Stimulated activated CD4-positive, alpha-beta T cell treated with anti-CD3 and anti-CD28 coated beads, Interleukin-12 subunit alpha, Interleukin-12 subunit beta, amount 100 ng/mL, for 48 hours (primary cell): ENCODE results near the gene GJB2.

ENCODE experiments used
- DNase-seq, 3 donors: peaks; one replicate each; pipeline ENCODE4 v3.0.0-alpha.2; 2020; ENCODE audit warnings: low read depth in 2 of 3, low spot score in 1 of 3

GJB2 gene

DNA sequence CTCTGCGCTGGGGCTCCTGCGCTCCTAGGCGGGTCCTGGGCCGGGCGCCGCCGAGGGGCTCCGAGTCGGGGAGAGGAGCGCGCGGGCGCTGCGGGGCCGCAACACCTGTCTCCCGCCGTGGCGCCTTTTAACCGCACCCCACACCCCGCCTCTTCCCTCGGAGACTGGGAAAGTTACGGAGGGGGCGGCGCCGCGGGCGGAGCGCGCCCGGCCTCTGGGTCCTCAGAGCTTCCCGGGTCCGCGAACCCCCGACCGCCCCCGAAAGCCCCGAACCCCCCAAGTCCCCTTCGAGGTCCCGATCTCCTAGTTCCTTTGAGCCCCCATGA, at the start of gene GJB2:
GJB2 (minus strand) TSS at position 103 of the 326 bp plus-strand sequence. CDS start 3,357 bp downstream, outside the sequence.
- no peak for DNase-seq

DNA sequence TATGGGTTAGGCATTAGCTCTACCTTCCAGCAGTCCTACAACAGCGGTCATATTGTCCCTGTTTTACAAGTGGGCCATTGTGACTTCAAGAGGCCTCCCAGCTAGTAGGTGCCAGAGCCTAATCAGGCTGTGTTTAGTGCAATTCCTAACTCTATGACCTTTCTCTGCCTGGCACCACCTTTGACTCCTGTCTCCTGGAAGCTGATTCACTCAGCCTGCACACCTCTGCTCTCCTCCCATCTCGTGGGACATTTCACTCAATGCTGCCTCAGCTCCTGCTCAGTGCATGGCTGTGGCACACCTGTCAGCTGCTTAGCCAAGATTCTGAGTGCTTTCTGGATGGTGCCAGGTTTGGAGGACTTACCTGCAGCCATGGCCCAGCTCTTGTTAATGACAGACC, 48.9 kb upstream of the GJB2 start:
- no peak for DNase-seq

DNA sequence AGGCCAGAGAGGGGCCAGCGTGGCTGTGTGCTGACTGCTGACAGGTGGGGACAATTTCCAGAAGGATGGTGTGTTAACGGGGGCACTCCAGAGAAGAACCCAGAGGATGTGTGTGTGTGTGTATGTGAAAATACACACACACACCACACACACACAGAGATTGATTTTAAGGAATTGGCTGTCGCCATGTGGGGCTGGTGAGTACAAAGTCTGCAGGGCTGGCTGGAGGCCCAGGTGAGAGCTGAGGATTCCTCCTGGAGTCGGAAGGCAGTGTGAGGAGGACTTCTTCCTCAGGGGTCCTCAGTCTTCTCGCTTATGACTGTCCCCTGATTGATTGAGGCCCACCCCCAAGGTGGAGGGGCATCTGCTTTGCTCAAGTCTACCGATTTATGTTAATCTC, 47.0 kb upstream of the GJB2 start:
- no peak for DNase-seq

DNA sequence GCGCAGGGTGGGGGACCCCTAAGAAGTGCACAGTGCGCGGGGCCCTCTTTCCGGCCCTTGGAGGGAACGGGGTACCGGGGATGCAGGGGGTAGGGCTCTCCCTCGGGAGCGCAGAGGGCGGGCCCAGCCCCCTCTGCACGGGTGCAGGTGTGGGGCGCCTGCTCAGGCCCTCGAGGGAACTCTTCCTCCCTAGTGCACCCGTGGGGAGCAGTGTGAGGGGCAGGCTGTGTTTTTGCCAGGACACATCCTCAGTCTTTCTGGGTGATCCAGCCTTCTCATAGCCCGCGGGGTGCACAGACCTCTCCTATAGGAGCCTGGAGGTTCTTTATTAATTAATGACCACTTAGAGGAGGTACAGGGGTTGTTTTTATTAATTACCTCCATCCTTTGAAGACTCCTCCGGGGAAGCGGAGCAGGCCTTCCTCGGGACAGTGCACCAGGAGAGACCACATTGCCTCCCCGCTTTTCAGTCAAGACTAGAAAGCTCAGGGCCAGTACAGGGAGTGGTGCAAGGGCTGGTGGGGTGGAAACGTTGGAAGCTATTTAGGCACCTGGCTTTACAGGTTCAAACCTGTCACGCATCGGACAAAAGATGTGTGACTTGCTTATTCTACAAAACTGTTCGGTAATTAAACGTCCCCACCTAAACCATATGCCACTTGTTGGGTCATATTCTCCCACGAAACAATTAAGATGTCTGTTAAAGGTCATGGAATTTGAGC, 40.0 kb upstream of the GJB2 start:
- DNase-seq: no peak

DNA sequence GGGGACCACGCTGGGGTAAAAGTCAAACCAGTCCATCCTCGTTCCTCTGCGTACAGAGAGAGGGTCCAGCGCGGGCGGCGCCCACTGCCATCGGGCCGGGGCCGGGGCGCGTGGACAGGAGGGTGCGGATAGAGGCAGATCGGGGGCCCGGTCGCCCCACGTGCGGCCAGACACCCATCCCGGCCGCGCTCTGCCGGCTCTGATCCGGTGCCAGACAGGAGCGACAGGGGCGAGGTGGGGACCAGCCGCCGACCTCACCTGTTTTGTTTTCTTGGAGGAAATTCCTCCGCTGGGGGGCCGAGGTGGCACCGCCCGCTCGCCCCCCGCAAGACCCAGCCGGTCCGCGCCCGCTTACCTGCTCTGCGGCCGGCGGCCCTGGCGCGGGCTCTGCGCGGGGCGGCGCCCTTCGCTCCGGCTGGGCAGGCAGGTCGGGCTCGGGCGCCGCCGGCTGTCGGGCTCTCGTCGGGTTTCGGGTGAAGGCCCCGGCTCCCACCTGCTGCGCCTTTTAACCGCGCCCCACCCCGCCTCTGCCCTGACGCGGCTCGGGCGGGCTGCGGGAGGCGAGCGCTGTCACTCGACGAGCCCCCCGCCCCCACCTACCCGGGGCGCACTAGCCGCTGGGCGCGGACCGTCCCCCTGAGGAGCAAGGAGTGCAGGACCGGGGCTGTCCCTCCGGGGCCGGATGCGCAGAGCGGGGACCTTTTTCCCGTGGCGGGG, 39.3 kb upstream of the GJB2 start, which contains the start of gene GJB6:
GJB6 (minus strand) TSS at position 481 of the 717 bp plus-strand sequence. CDS start 8,839 bp downstream, outside the sequence.
- DNase-seq: peak in 1 of 3 donors; percentile 4

DNA sequence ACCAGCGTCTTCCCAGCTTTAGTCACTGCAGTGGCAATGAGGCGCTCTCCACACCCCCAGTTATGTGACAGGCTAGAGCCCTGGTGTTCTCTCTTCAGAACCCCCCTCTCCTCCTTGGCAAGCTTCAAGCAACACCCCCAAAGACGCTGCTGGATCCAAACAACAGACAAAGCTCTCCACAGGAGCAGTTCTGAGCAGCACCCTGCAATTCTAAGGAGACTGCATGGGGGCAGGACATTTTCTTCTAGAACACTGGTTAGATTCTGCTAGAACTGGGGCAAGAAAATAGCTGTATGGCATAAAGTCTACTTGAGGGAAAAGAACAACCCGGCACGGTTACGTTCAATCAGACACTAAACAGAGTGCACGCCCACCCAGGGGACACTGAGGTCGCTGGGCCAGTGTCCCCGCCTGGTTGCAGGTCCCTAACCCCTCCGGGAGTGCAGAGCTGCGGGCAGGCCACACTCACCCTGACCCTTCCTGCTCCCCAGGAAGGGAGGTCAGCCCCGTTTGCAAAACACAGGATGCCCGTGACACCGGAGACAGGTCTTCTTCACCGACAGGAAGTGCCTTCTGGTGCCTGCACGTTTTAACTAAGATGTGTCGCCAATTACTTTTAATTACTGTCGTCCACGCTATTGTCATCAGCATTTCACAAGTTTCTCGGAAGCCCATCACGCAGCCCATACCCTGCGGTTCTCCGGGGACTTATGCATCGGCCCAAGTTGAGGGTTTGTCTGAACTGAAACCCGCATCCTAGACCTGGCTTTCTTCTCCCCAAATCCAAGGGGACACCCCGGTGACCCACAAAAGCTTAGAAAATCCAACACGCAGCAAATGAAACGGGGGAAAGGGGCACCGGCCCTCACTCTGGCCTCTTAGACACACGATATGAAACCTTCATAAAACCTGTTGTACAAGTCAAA, 38.4 kb upstream of the GJB2 start:
- no peak for DNase-seq

DNA sequence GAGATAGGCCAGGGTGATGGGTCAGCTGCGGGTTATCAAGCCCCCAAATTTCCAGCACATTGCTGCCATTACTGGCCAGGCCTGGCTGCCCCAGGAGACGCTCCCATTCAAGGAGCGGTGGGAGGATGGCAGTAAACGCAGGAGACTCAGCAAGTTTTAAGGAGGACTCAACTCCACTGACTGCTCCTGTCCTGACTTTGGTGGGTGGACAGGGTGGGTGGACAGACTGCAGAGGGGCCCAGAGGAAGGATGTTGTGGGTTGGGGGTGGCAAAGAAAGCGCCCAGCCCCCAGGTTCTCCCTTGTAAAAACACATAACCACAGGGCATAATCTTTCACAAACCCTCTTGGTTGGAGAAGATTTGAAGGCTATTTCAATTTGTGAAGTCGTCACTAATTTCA, 35.0 kb upstream of the GJB2 start:
- DNase-seq: no peak

DNA sequence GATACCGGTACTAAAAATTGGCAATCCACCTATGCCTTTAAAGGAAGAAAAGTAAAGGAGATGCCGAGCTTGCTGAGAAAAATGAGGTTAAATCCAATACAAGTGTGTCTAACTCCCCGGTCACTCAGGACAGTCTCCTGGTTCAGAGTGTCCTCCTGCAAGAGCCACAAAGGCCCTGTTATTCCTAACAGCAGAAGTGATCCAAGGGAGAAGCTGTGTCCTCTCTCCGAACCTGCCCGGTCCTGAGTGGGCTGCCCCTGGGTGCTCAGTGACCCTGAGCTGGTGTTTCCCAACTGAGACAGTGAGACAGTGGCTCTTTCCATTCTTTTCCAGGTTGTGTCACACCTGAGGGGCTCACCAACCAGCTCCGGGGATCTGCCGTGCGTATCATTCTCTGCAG, 34.5 kb upstream of the GJB2 start:
- DNase-seq: no peak

DNA sequence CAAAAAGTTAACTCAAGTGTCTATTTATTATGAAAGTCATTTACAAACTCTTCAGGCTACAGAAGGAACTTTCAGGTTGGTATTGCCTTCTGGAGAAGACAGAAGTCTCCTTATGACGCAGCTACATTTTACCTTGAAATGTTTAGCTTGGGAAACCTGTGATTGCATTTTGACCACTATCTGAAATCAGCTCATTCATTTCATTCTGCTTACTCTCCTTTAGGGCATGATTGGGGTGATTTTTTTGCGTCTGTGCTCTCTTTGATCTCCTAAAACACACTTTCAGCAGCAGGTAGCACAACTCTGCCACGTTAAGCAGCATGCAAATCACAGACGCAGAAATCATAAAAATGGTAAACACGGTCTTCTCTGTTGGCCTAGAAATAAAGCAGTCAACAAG, 29.8 kb upstream of the GJB2 start:
- no peak for DNase-seq

DNA sequence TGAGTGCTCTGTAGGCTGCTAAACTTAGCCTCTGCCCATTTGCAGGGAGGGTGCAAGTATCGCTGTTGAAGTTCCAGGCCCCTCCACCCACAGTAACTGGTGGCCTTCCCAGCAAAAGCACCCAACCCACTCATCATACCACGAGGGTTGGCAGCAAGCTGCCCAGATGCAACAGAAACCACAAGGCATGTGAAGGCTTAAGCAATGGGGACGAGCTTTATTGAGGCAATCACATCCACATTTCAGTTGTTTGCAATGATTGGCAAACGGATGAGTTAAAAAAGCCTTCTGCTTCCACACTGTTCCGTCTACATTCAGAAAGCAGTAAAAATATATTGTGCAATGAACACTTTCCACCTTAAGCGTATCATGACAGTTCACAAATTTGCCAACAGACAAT, 29.0 kb upstream of the GJB2 start:
- DNase-seq: no peak

DNA sequence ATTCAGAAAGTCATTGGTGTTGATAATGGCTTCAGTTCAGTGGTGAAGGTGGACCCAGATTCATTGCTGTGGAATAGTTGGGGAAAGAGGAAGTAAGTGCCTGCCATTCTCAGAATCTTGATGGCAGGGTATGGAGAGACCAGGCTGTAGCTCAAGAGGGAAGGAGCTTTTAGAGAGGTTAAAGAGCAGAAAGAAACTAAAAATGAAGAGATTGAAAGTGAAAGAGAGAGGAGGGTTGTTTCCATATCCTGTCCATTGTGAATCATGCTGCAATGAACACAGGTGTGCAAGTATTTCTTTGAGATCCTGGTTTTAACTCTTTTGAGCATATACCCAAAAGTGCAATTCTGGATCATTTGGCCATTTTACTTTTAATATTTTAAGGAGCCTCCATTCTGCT, 26.8 kb upstream of the GJB2 start:
- DNase-seq: no peak

DNA sequence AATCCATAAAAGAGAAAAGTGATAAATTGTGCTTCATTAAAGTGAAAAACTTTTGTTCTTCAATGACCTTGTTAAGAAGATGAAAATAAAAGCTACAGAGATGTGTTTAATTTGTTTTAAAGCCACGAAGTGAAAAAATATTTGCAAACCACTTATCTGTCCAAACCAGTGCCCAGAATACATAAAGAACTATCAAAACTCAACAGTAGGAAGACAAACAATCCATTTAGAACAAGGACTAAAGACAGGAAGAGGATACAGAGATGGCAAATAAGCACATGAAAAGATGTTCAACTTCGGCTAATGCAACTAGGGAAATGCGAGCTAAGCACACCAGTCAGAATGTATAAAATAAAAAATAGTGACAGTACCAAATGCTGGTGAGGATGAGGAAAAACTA, 24.4 kb upstream of the GJB2 start:
- DNase-seq: no peak

DNA sequence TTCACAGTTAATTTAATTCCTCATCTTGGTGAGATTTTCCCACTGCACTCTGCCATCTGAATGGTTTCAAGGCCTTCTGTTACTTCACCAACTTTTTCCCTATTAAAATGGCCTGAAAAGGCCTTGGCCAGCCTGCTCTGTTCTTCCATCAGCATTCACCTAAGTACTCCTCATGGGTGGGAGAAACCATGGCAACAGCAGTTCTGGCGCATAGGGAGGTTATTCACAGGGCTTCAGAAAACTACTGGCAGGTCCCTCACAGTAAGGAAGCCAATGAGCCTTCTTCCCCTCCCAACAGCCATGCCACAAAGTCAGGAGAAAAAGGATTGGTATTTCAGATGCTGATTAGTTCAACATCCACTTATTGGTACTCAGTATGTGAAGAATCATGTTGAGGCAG, 17.2 kb upstream of the GJB2 start:
- DNase-seq: no peak

DNA sequence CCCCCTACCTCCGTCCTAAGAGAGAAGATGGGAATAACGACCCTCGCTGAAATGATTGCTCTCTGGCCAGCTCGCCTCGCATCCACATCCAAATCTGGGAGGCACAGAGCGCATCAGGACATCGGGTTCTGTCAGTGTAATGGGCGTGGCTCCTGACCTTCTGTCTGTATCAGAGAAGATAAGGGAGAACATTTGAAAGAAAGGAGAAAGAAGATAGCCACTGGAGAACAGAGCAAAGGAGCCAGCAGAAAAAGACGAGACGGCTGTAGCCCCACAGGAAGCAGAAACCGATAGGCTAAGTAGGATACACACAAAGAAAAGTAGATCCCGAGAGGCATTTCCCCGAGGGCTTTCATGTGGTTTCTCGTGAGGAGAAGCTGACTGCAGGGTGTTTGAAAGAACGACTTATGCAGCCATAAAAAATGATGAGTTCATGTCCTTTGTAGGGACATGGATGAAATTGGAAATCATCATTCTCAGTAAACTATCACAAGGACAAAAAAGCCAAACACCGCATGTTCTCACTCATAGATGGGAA, 14.0 kb upstream of the GJB2 start:
- DNase-seq: no peak

DNA sequence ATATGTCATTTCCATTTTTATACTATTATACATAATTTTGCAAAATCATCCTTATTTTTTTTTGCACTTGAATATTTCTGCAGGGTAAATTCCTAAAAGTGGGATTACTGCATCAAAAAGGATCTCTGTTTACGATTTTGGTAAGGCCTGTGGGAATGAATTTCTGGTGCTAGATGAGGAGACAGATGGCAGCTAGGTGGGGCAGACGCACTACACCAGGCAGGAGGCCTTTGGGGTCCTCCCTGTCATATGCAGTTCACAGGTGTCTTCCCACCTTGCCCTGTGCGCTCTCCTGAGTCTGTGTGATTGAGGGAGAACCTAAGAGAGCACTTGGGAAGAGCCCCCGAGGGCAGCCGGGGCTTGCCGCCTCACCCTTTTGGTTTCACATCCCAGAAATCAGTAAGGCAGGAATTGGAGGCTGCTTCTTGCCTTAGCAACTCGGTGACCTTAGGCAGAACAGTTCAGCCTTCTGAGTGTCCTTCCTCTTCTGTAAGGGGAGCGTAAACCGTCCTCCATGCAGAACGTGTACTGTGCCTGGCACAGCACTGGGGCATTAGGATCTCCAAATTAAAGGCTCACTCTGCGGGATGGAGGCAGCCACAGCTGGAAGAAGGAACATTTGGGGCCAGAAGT, 13.4 kb upstream of the GJB2 start:
- DNase-seq: no peak

DNA sequence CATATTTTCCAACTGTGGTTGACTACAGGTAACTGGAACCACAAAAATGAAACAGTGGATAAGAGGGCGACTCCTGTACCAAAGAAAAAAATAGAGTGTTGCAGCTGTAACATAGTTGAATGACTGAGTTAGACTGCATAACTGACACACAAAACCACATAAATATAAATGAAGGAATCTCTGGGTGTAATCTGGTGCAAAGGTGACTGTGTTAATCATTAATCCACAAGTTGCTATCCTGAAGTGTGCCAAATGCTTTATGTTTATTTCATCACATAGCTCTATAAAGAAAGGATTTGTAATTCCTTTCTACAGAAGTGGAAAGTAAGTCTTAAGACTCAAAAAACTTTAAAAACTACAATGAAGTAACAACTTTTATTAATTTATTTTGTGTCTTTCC, 6.0 kb upstream of the GJB2 start:
- DNase-seq: no peak

DNA sequence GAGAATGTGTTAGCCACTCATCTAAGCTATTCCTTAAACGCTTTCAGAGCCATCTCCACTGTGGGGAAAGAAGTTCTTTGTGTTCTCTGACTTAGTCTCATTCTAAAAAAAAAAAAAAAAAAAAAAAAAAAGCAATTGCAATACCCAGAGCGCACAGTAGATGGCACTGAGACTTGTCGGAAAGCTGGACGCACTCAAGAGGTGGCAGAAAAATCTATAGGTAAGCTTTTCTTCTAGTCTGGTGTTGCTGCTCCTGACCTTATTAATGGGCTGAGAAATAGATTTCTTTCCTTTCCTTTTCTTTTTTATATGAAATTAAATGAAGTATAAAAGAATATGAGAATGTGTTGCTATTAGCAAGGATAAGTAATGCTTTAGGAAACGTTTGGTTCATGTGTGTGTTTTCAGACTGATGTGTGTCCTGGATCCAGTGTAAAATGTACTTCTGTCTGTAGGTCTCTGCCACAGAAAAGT, 4.7 kb upstream of the GJB2 start:
- no peak for DNase-seq

DNA sequence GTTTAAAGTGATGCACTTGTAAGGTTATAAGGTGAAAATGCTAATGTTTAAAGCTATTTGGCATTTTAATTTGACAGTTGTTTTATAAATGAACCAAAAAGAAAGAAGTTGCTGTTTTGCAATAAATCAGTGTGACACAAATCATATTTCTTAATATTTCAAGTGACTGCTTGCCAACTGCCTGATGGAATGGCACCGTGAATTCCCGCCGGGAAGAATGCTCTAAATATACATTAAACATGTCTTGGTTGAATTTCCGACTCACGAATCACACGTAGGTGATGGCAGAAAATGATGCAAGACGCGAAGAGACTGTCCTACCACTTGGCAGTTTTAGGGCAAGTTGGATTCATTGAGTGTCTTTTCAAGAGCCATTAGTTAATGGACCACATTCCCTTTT, 3.1 kb upstream of the GJB2 start:
- no peak for DNase-seq

DNA sequence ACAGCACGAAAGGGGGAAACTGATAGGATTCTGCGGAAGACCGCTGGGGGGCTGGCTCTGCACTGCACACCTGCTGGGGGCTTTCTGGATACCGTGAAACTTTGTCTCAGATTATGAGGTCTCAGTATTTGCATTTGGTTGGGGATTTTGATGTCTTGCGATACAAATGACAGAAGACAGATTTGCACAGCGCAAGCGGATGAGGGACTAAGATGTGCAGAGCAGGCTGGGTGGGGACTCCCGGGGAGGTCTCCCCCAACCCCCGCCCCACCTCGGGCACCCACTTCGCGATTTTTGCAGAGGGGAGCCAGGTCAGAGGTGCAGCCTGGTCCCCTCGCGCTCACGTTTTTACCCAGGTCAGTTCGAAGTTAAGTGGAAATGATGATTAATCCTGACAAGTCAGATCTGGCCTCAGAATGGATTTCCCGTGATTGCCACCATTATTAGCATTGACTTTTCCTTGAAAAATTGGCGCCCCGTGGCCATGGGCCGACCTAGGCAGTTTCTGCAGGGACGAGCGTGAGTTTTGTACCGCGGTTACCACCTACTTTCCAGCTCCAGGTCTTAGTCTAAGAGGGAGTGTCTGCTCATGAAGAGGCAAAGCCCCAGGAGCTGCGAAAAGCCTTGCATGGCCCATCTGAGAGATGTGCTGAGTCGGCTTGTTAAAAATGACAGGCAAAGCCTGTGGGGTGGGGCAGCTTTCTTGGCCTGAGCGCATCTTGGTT, 1.3 kb upstream of the GJB2 start:
- DNase-seq: no peak

DNA sequence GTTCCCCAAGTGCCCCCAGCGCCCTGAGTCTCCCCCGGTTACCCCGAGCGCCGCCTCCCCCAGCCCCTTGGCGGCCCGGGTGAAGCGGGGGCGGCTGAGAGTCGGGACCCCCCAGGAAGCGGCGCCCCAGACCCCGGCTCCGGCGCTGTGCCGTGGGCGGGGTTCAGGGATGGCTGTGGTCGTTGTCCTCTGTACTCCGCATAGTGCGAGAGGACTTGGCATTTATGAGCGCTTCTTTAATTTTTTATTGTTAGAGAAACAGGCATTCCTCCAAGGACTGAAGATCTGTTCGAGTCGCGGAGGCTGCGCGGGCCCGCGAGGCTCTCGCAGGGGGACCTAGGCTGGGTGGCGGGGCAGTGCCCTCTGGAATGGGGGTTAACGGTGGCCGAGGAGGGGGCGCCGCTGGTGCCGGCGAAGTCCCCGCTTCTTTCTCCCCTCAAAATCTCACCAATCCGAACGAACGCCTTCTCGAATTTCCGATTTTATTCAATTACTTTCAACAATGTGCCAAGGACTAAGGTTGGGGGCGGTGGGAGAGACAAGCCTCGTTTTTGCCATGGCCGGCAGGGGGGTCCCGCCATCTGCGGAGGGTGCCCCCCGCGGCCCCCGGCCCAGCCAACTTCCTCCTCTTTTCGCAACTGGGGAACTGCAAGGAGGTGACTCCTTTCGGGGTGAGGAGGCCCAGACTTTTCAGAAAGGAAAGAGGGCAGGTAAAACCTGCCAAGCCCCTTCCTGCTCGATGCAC, 596 bp upstream of the GJB2 start:
- no peak for DNase-seq
